Natural killer cell (primary cell): ENCODE measurements around the gene CPA5. TPM values are rescaled to one million over a fixed set of nuclear protein-coding genes. Genes with fewer than 3 reads are reported as not detected.
"Not testable (repeated sequence)": the region's sequence is repeated elsewhere in the genome, so short reads cannot be mapped to it uniquely, and the experiment has no call there.

Experiments
- ATAC-seq, 3 donors: fragments of 150-1000 bp in 2 of 3; fragments of 200-7000 bp in 1 of 3; cut with Tn5 transposase; 1 replicate in 1 of 3; 2 replicates in 2 of 3; pipeline ENCODE4 v1.10.0; 2021; ENCODE audit warnings: mild to moderate bottlenecking in 2 of 3, moderate library complexity in 2 of 3
- DNase-seq, 2 donors: peaks; one replicate each; pipeline versions ENCODE4 v3.0.0 to v3.0.0-alpha.2; 2013 to 2021; ENCODE audit warnings: mixed read lengths in 1 of 2
- H3K27ac ChIP-seq: one replicate; pipeline ENCODE4 v1.5.1; 2013; ENCODE audit warnings: mild to moderate bottlenecking, low read length
- H3K27me3 ChIP-seq: one replicate; pipeline ENCODE4 v1.6.1; 2013; ENCODE audit warnings: low read length; ENCODE audit not compliant: control insufficient read depth, insufficient read depth
- H3K36me3 ChIP-seq: one replicate; pipeline ENCODE4 v1.6.1; 2013; ENCODE audit warnings: low read length; ENCODE audit not compliant: control insufficient read depth, insufficient read depth
- H3K4me1 ChIP-seq: one replicate; pipeline ENCODE4 v1.6.1; 2013; ENCODE audit warnings: low read length; ENCODE audit not compliant: control insufficient read depth, insufficient read depth
- H3K4me3 ChIP-seq: one replicate; pipeline ENCODE4 v1.5.1; 2013; ENCODE audit warnings: low read length
- H3K9me3 ChIP-seq: one replicate; pipeline ENCODE4 v1.6.1; 2013; ENCODE audit warnings: low read length; ENCODE audit not compliant: control insufficient read depth, insufficient read depth
- H3K27ac Mint-ChIP-seq, 2 donors: one replicate each; pipeline ENCODE4 v1.8.0; 2022; ENCODE audit warnings: mild to moderate bottlenecking in 2 of 2, mixed read lengths in 2 of 2, moderate library complexity in 1 of 2
- H3K27me3 Mint-ChIP-seq, 2 donors: one replicate each; pipeline ENCODE4 v1.8.0; 2022; ENCODE audit warnings: low read depth in 2 of 2, mixed read lengths in 2 of 2
- H3K36me3 Mint-ChIP-seq: one replicate; pipeline ENCODE4 v1.8.0; 2022; ENCODE audit warnings: mixed read lengths
- H3K4me1 Mint-ChIP-seq, 2 donors: one replicate each; pipeline ENCODE4 v1.8.0; 2022; ENCODE audit warnings: mixed read lengths in 2 of 2
- H3K4me3 Mint-ChIP-seq: one replicate; pipeline ENCODE4 v1.8.0; 2022; ENCODE audit warnings: mild to moderate bottlenecking, moderate library complexity, mixed read lengths
- H3K9me3 Mint-ChIP-seq, 2 donors: one replicate each; pipeline ENCODE4 v1.8.0; 2022; ENCODE audit warnings: mixed read lengths in 2 of 2
- CTCF ChIP-seq: fragments of 200-600 bp; IDR thresholded peaks from one replicate; pipeline ENCODE4 v1.8.0; 2022; ENCODE audit warnings: antibody characterized with exemption
- WGBS: methylation state at CpG from one replicate; pipeline ENCODE4 v1.1.7; 2013; ENCODE audit warnings: missing lambda C conversion rate; ENCODE audit not compliant: insufficient coverage; 5-methylcytosine and 5-hydroxymethylcytosine counted together
- intact Hi-C: fragments of 100-400 bp; cut with micrococcal nuclease; formaldehyde crosslinking; loops from one replicate; pipeline ENCODE4 v1.14.2; 2022
- total RNA-seq, 4 donors: library from RNA; stranded (reverse); fragments of 120-200 nt in 1 of 4; gene quantifications; one replicate each; pipeline versions ENCODE4 v1.2.3 to v1.2.4, GENCODE V29; 2013 to 2022

The CPA5 gene
- total RNA-seq, 3 donors from 2014 or later (not counting 1 experiment from before 2014, with no cell fraction given) = not detected

GRCh38 chr7:130305433-130306042 lies 39.1 kb upstream of the CPA5 start:
- Mint-ChIP-seq H3K36me3 (no peaks in the 10 kb centered on the region), H3K9me3 (no peaks in the 10 kb centered on the region), H3K4me1 (no peaks in the 10 kb centered on the region), H3K27ac (no peak overlapping the region), H3K27me3 (peaks cover 0 to 4% of the 10 kb centered on the region in 2 donors), H3K4me3 (no peak overlapping the region)
- Histone ChIP-seq H3K4me3 (no peak overlapping the region), H3K4me1 (no peaks in the 10 kb centered on the region), H3K36me3 (no peaks in the 10 kb centered on the region), H3K9me3 (no peaks in the 10 kb centered on the region), H3K27me3 (no peaks in the 10 kb centered on the region), H3K27ac (no peak overlapping the region)
- no peak for TF ChIP-seq CTCF
- intact Hi-C loops = no loop called here
- 90% methylated on average over 21 of the region's 21 CpGs for WGBS
- no peak for ATAC-seq
- no peak for DNase-seq

GRCh38 chr7:130309986-130310385 lies 34.6 kb upstream of the CPA5 start:
- H3K4me1 Mint-ChIP-seq = no peaks in the 10 kb centered on the region
- no peak overlapping the region for H3K27ac Mint-ChIP-seq
- H3K9me3 Mint-ChIP-seq = no peaks in the 10 kb centered on the region
- no peak overlapping the region for H3K4me3 Mint-ChIP-seq
- no peak overlapping the region for H3K27ac ChIP-seq
- 80% methylated on average over 2 of the region's 6 CpGs for WGBS
- TF ChIP-seq CTCF = no peak
- H3K4me3 ChIP-seq = no peak overlapping the region
- H3K9me3 ChIP-seq = no peaks in the 10 kb centered on the region
- no peaks in the 10 kb centered on the region for H3K4me1 ChIP-seq
- no peaks in the 10 kb centered on the region for H3K27me3 ChIP-seq
- ATAC-seq (no peak), DNase-seq (no peak)
- intact Hi-C loops = no loop called here
- no peaks in the 10 kb centered on the region for H3K27me3 Mint-ChIP-seq
- H3K36me3 Mint-ChIP-seq = no peaks in the 10 kb centered on the region
- H3K36me3 ChIP-seq = no peaks in the 10 kb centered on the region

GRCh38 chr7:130314305-130314704 lies 30.3 kb upstream of the CPA5 start:
- intact Hi-C loops = no loop called here
- no peak for DNase-seq
- no peaks in the 10 kb centered on the region for H3K9me3 Mint-ChIP-seq
- no peaks in the 10 kb centered on the region for H3K4me1 ChIP-seq
- H3K4me1 Mint-ChIP-seq = no peaks in the 10 kb centered on the region
- H3K27ac ChIP-seq = no peak overlapping the region
- H3K27me3 Mint-ChIP-seq = peaks cover 0 to 2% of the 10 kb centered on the region in 2 donors
- no peak overlapping the region for H3K4me3 Mint-ChIP-seq
- no peak overlapping the region for H3K27ac Mint-ChIP-seq
- no peak for TF ChIP-seq CTCF
- H3K36me3 Mint-ChIP-seq = no peaks in the 10 kb centered on the region
- no peaks in the 10 kb centered on the region for H3K36me3 ChIP-seq
- no peaks in the 10 kb centered on the region for H3K9me3 ChIP-seq
- H3K4me3 ChIP-seq = no peak overlapping the region
- no peaks in the 10 kb centered on the region for H3K27me3 ChIP-seq
- 93% methylated on average over 6 of the region's 6 CpGs for WGBS
- ATAC-seq = no peak

GRCh38 chr7:130319541-130319940 lies 25.1 kb upstream of the CPA5 start:
- peaks cover 0 to 2% of the 10 kb centered on the region in 2 donors for H3K27me3 Mint-ChIP-seq
- TF ChIP-seq CTCF = no peak
- H3K4me1 ChIP-seq = no peaks in the 10 kb centered on the region
- ATAC-seq (no peak), DNase-seq (no peak)
- H3K4me3 Mint-ChIP-seq = no peak overlapping the region
- no peaks in the 10 kb centered on the region for H3K36me3 ChIP-seq
- H3K9me3 ChIP-seq = no peaks in the 10 kb centered on the region
- no peak overlapping the region for H3K27ac Mint-ChIP-seq
- no peaks in the 10 kb centered on the region for H3K27me3 ChIP-seq
- H3K27ac ChIP-seq = no peak overlapping the region
- H3K4me3 ChIP-seq = no peak overlapping the region
- H3K4me1 Mint-ChIP-seq = no peaks in the 10 kb centered on the region
- WGBS = 96% methylated on average over 1 of the region's 1 CpG
- intact Hi-C loops = no loop called here
- no peaks in the 10 kb centered on the region for H3K9me3 Mint-ChIP-seq
- H3K36me3 Mint-ChIP-seq = no peaks in the 10 kb centered on the region

- H3K4me3 ChIP-seq, H3K9me3 ChIP-seq, H3K27me3 ChIP-seq, H3K4me1 Mint-ChIP-seq, H3K36me3 Mint-ChIP-seq, H3K27ac Mint-ChIP-seq, H3K36me3 ChIP-seq, intact Hi-C loops, H3K4me1 ChIP-seq, ATAC-seq, H3K27me3 Mint-ChIP-seq, H3K9me3 Mint-ChIP-seq, H3K4me3 Mint-ChIP-seq, H3K27ac ChIP-seq, DNase-seq: not testable (repeated sequence)
- 90% methylated on average over 2 of the region's 3 CpGs for WGBS
These were observed 22.9 kb upstream of the CPA5 start for GRCh38 chr7:130321542-130322229.
